ENCODE measurements around the gene IL16. TPM values are rescaled to one million over a fixed set of nuclear protein-coding genes. Genes with fewer than 3 reads are reported as not detected.

Gene IL16
- total and polyA plus RNA-seq, 9 of the 15 experiments (the other 6 are each of a cell fraction or from before 2014, with no cell fraction given), result 1.4 to 18.8 (median 10.6) TPM

GRCh38 chr15:81297603-81298575, 101.2 kb downstream of the IL16 start:
- no peak overlapping the region for H3K27ac ChIP-seq (ENCODE audit: extremely low read depth, low read depth, low read length)
- H3K27me3 ChIP-seq (ENCODE audit: control insufficient read depth in 2 of 2, insufficient read depth in 2 of 2, low read length in 2 of 2), result no peaks in the 10 kb centered on the region
- no peak overlapping the region for H2AFZ ChIP-seq (ENCODE audit: low read depth, low read length)
- no TSS peak for BruUV-seq (replicated peaks)
- no peak for FAIRE-seq
- peaks cover 4% of the 10 kb centered on the region; the same call in 1 of the 3 replicates for H3K36me3 ChIP-seq (ENCODE audit: control insufficient read depth, insufficient read depth, low read length)
- ATAC-seq, result no peak
- no peaks in the 10 kb centered on the region for H3K4me1 ChIP-seq (replicated peaks in 1 of 2; ENCODE audit: control insufficient read depth in 2 of 2, insufficient read depth in 2 of 2, low read length in 2 of 2)
- CTCF ChIA-PET (ENCODE audit: low intra/inter-chr PET ratio), result no interaction called here
- 29% methylated on average over 4 of the region's 4 CpGs for WGBS (ENCODE audit: insufficient coverage, low coverage, missing lambda C conversion rate)
- no peak overlapping the region for H3K9ac ChIP-seq (ENCODE audit: insufficient read depth in 1 of 2, low read depth in 2 of 2, low read length in 2 of 2)
- in situ Hi-C loops (cut with MboI), result no loop called here
- H3K9me1 ChIP-seq (ENCODE audit: control insufficient read depth, insufficient read depth, low read length), result no peaks in the 10 kb centered on the region
- no peaks in the 10 kb centered on the region for H4K20me1 ChIP-seq (replicated peaks; ENCODE audit: control insufficient read depth, insufficient read depth, low read length)
- POLR2A ChIA-PET, result interaction anchor here (0.7 kb wide), 1 partner anchor 730 kb away, joined by 3 read pairs; no protein-coding TSS in a partner anchor
- no peak for DNase-seq (ENCODE audit: extremely low read depth in 1 of 4, low spot score in 3 of 4)
- H3K4me2 ChIP-seq (ENCODE audit: insufficient read depth, low read length), result no peak overlapping the region
- no peak overlapping the region for H3K4me3 ChIP-seq
- no peaks in the 10 kb centered on the region for H3K79me2 ChIP-seq (ENCODE audit: control insufficient read depth, insufficient read depth, low read length)
- no peaks in the 10 kb centered on the region for H3K9me3 ChIP-seq (replicated peaks; ENCODE audit: control insufficient read depth, insufficient read depth, low read depth, low read length)
- intact Hi-C loops (cut with micrococcal nuclease), result no loop called here
- no peak for TF ChIP-seq ZBTB8A (IDR thresholded peaks at IDR 0.05; ENCODE audit: partially characterized antibody)
- no peak for TF ChIP-seq ZNF23 (CRISPR knock-in tag; IDR thresholded peaks at IDR 0.05)
- no peak for TF ChIP-seq TAF15 (IDR thresholded peaks at IDR 0.05; ENCODE audit: low read depth, low read length)
- no peak for TF ChIP-seq NONO (IDR thresholded peaks at IDR 0.05; ENCODE audit: low read depth in 2 of 2, low read length in 1 of 2)
- TF ChIP-seq ZNF696 (CRISPR knock-in tag; conservative IDR thresholded peaks at IDR 0.05), result no peak
- TF ChIP-seq ZKSCAN1 (IDR thresholded peaks at IDR 0.05; ENCODE audit: low read depth, low read length), result no peak
- TF ChIP-seq MEF2D (tag; conservative IDR thresholded peaks at IDR 0.05; ENCODE audit: low read depth), result no peak
- no peak for TF ChIP-seq TEAD1 (CRISPR knock-in tag; IDR thresholded peaks at IDR 0.05)
- TF ChIP-seq CHCHD3 (CRISPR knock-in tag; IDR thresholded peaks at IDR 0.05), result no peak
- TF ChIP-seq, protein P1, sequence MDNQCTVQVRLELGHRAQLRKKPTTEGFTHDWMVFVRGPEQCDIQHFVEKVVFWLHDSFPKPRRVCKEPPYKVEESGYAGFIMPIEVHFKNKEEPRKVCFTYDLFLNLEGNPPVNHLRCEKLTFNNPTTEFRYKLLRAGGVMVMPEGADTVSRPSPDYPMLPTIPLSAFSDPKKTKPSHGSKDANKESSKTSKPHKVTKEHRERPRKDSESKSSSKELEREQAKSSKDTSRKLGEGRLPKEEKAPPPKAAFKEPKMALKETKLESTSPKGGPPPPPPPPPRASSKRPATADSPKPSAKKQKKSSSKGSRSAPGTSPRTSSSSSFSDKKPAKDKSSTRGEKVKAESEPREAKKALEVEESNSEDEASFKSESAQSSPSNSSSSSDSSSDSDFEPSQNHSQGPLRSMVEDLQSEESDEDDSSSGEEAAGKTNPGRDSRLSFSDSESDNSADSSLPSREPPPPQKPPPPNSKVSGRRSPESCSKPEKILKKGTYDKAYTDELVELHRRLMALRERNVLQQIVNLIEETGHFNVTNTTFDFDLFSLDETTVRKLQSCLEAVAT (IDR thresholded peaks at IDR 0.05), result no peak
- no peak for TF ChIP-seq TGIF2 (CRISPR knock-in tag; IDR thresholded peaks at IDR 0.05)
- no peak for TF ChIP-seq SETDB1 (IDR thresholded peaks at IDR 0.05; ENCODE audit: low read length)
- no peak for TF ChIP-seq PURB (CRISPR knock-in tag; IDR thresholded peaks at IDR 0.05; ENCODE audit: low read depth)
- TF ChIP-seq CHD2 (IDR thresholded peaks at IDR 0.05; ENCODE audit: low read depth, low read length), result no peak
- TF ChIP-seq BRD9 (IDR thresholded peaks at IDR 0.05; ENCODE audit: low read depth, partially characterized antibody), result no peak
- no peak for TF ChIP-seq KDM5B (IDR thresholded peaks at IDR 0.05; ENCODE audit: insufficient replicate concordance, low read depth, low read length)
- TF ChIP-seq RBM39 (optimal IDR thresholded peaks at IDR 0.05; ENCODE audit: low read depth, low read length), result no peak
- no peak for TF ChIP-seq HDAC6 (IDR thresholded peaks at IDR 0.05; ENCODE audit: low read depth, low read length)
